ENCODE results near the gene ZC3H18. TPM values are rescaled to one million over a fixed set of nuclear protein-coding genes. Genes with fewer than 3 reads are reported as not detected.

The ZC3H18 gene
- total RNA-seq, 1 donor from 2014 or later: 21.3 TPM

DNA sequence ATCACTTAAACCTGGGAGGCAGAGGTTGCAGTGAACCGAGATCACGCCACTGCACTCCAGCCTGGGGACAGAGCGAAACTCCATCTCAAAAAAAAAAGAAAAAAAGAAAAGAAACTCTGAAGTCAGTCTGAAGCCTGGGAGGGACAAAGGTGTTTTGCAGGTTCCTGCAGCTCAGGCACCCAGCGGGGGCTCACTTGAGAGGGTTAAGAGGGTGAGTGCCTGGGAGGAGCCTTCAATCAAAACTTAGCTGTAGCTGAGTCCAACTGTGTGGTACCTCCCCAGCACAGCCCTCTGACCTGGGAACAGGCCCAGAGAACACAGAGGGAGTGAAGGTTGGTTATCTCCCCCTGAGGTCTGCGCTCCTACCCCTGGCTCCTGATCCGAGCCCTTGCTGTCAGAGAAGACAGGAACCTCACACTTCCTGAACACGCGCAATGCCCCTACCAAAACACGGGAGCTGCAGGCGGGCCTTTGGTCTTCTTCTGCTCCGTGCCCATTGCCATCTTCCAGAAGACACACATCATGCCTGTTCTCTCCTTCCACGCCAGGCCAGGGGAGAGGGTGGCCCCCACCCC lies 20.4 kb upstream of the ZC3H18 start:
- TF ChIP-seq CTCF (IDR thresholded peaks at IDR 0.05; ENCODE audit: borderline replicate concordance): no peak
- peaks cover 13% of the 10 kb centered on the region for H3K4me1 ChIP-seq
- peaks cover 2% of the 10 kb centered on the region for H3K9me3 ChIP-seq (replicated peaks)
- H3K27me3 ChIP-seq (ENCODE audit: low read depth): peaks cover 83% of the 10 kb centered on the region
- H3K27ac ChIP-seq (replicated peaks): no peak overlapping the region
- DNase-seq: no peak
- no peaks in the 10 kb centered on the region for H3K36me3 ChIP-seq
- intact Hi-C loops (cut with micrococcal nuclease): no loop called here
- H3K4me3 ChIP-seq: no peak overlapping the region

- Histone ChIP-seq H3K36me3 (no peaks in the 10 kb centered on the region), H3K27ac (replicated peaks) (no peak overlapping the region), H3K4me1 (peaks cover 13% of the 10 kb centered on the region), H3K9me3 (replicated peaks) (no peaks in the 10 kb centered on the region), H3K4me3 (no peak overlapping the region), H3K27me3 (ENCODE audit: low read depth) (peaks cover 83% of the 10 kb centered on the region)
- no peak for DNase-seq
- no peak for TF ChIP-seq CTCF (IDR thresholded peaks at IDR 0.05; ENCODE audit: borderline replicate concordance)
- intact Hi-C loops (cut with micrococcal nuclease): no loop called here
Measured at GRCh38 chr16:88550246-88550661, 19.9 kb upstream of the ZC3H18 start.

DNA sequence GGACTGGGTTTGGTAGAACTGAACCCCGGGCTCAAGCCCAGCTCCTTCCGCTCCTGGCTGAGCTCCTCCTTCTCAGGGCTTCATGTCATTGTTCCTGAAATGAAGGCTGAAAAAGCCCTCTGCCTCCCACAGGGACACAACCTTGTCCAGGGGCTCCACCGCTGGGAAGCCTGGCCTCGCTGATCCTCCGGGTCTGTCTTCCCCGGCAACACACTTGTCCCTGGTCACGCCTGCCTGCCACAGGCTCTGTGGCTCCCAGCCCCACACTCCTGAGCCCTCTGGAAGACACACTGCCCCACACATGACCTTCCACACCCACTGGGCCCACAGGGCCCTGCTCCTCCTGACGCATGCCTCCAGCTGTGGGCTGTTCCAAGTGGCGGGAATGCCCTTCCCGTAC lies 18.0 kb upstream of the ZC3H18 start:
- no peak for DNase-seq
- intact Hi-C loops (cut with micrococcal nuclease): no loop called here
- no peak overlapping the region for H3K4me3 ChIP-seq
- peaks cover 13% of the 10 kb centered on the region for H3K4me1 ChIP-seq
- no peak overlapping the region for H3K27ac ChIP-seq (replicated peaks)
- no peaks in the 10 kb centered on the region for H3K36me3 ChIP-seq
- no peaks in the 10 kb centered on the region for H3K9me3 ChIP-seq (replicated peaks)
- peaks cover 88% of the 10 kb centered on the region for H3K27me3 ChIP-seq (ENCODE audit: low read depth)
- no peak for TF ChIP-seq CTCF (IDR thresholded peaks at IDR 0.05; ENCODE audit: borderline replicate concordance)

GRCh38 chr16:88552815-88553214 lies 17.4 kb upstream of the ZC3H18 start:
- intact Hi-C loops (cut with micrococcal nuclease): no loop called here
- Histone ChIP-seq H3K4me3 (no peak overlapping the region), H3K27me3 (ENCODE audit: low read depth) (peaks cover 93% of the 10 kb centered on the region), H3K27ac (replicated peaks) (no peak overlapping the region), H3K36me3 (no peaks in the 10 kb centered on the region), H3K9me3 (replicated peaks) (no peaks in the 10 kb centered on the region), H3K4me1 (peaks cover 13% of the 10 kb centered on the region)
- TF ChIP-seq CTCF (IDR thresholded peaks at IDR 0.05; ENCODE audit: borderline replicate concordance): no peak
- DNase-seq: no peak

GRCh38 chr16:88553739-88554138 lies 16.5 kb upstream of the ZC3H18 start:
- Histone ChIP-seq H3K4me1 (peaks cover 15% of the 10 kb centered on the region), H3K27me3 (ENCODE audit: low read depth) (peaks cover 91% of the 10 kb centered on the region), H3K27ac (replicated peaks) (no peak overlapping the region), H3K9me3 (replicated peaks) (no peaks in the 10 kb centered on the region), H3K36me3 (no peaks in the 10 kb centered on the region), H3K4me3 (no peak overlapping the region)
- no peak for DNase-seq
- no peak for TF ChIP-seq CTCF (IDR thresholded peaks at IDR 0.05; ENCODE audit: borderline replicate concordance)
- intact Hi-C loops (cut with micrococcal nuclease): no loop called here

Measured in left ventricle myocardium inferior (tissue), 1 donor.